ENCODE results near the gene GMEB2. TPM values are rescaled to one million over a fixed set of nuclear protein-coding genes. Genes with fewer than 3 reads are reported as not detected.
"Not testable (repeated sequence)": the region's sequence is repeated elsewhere in the genome, so short reads cannot be mapped to it uniquely, and the experiment has no call there.

GMEB2 gene, protein sequence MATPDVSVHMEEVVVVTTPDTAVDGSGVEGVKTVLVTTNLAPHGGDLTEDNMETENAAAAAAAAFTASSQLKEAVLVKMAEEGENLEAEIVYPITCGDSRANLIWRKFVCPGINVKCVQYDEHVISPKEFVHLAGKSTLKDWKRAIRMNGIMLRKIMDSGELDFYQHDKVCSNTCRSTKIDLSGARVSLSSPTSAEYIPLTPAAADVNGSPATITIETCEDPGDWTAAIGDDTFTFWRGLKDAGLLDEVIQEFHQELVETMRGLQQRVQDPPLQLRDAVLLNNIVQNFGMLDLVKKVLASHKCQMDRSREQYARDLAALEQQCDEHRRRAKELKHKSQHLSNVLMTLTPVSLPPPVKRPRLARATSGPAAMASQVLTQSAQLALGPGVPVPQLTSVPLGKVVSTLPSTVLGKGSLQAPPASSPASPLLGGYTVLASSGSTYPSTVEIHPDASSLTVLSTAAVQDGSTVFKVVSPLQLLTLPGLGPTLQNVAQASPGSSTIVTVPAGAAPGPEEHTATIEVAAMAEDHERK
- total RNA-seq, result 1 to 10 TPM; 3.2 to 7.0 (median 5.1) TPM
- long read RNA-seq, result 0 reads

DNA sequence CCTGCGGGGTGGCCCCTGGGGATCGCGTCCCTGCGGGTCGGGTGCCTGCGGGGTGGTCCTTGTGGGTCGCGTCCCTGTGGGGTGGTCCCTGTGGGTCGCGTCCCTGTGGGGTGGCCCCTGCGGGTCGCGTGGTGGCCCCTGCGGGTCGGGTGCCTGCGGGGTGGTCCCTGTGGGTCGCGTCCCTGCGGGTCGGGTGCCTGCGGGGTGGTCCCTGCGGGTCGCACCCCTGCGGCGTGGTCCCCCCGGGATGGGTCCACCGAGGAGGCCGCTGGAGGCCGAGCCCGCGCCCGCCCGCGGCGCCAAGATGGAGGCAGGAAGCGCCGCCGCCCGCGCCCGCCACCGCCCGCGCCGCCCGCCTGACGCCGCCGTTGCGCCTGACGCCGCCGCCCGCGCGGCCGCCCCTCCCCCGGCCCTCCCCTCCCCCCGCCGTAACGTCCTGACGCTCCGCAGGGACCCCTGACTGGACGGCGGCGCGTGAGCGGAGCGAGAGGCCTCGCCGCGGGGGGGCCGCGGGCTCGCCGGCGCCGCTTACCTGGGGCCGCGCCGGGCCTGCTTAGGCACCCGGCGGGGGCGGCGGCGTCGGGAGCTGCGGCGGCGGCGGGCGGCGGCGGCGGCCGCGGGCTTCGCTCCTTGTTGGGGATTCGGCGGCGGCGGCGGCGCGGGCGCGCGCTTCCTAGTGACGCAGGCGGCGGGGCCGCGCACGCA is at the start of gene GMEB2:
GMEB2 (minus strand) TSS at position 678 of the 705 bp plus-strand sequence. CDS start 7,704 bp downstream, outside the sequence.
- Histone ChIP-seq H3K4me1 (peaks cover 0 to 11% (median 0%) of the 10 kb centered on the region in 4 donors), H3K27me3 (no peaks in the 10 kb centered on the region), H3K36me3 (no peaks in the 10 kb centered on the region), H3K27ac (peak within 1 kb of the TSS; percentile 87 to 94 (median 93)), H3K4me3 (peak within 1 kb of the TSS; percentile 96 to 98 (median 97)), H3K9me3 (no peaks in the 10 kb centered on the region)
- TF ChIP-seq, protein P1, sequence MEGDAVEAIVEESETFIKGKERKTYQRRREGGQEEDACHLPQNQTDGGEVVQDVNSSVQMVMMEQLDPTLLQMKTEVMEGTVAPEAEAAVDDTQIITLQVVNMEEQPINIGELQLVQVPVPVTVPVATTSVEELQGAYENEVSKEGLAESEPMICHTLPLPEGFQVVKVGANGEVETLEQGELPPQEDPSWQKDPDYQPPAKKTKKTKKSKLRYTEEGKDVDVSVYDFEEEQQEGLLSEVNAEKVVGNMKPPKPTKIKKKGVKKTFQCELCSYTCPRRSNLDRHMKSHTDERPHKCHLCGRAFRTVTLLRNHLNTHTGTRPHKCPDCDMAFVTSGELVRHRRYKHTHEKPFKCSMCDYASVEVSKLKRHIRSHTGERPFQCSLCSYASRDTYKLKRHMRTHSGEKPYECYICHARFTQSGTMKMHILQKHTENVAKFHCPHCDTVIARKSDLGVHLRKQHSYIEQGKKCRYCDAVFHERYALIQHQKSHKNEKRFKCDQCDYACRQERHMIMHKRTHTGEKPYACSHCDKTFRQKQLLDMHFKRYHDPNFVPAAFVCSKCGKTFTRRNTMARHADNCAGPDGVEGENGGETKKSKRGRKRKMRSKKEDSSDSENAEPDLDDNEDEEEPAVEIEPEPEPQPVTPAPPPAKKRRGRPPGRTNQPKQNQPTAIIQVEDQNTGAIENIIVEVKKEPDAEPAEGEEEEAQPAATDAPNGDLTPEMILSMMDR (IDR thresholded peaks at IDR 0.05), result no peak
- TF ChIP-seq POLR2A (IDR thresholded peaks at IDR 0.05), result no peak
- intact Hi-C loops (cut with DNase I), result no loop called here
- ATAC-seq (peak; percentile 36 to 45 (median 41)), DNase-seq (peak; percentile 79 to 81 (median 80))
- no CpG with 5 or more reads among the region's 114 CpGs for WGBS (ENCODE audit: insufficient coverage, low coverage, low lambda C conversion rate, missing lambda C conversion rate)

DNA sequence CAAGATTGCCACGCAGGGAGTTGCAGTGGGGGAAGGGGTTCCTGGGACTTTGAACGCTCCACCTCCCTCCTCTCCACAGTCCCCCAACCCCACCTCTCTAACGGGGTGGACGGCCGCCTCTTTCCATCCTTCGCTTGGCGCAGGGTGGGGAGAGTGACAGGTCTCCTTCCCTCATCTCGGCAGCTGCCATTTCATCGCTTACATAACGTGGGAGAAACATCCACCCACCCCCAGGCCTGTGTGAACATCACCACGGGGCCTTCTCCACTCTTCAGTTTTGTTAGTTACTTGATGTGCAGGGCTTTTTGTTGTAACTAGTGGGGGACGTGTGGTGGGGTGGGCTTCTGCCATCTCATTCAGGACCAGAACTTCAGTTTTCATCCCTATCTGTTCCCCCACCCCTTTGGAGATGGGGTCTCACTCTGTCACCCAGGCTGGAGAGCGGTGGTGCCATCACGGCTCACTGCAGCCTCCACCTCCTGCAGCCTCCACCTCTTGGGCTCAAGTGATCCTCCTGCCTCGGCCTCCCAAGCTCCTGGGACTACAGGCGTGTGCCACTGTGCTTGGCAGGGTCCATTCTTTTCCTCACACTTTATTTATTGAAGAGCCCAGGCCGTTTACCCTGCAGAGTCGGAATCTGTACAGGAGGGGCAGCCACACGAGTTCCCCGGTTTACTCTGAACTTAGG is 48.9 kb upstream of the GMEB2 start:
- ATAC-seq, result no peak
- Histone ChIP-seq H3K9me3 (no peaks in the 10 kb centered on the region), H3K4me1 (no peaks in the 10 kb centered on the region), H3K27me3 (no peaks in the 10 kb centered on the region), H3K4me3 (no peak overlapping the region), H3K36me3 (peaks cover 0 to 6% (median 0%) of the 10 kb centered on the region in 4 donors), H3K27ac (no peak overlapping the region)
- intact Hi-C loops (cut with DNase I), result no loop called here
- no peak for DNase-seq
- TF ChIP-seq POLR2A (IDR thresholded peaks at IDR 0.05), result no peak
- TF ChIP-seq, protein P1 (IDR thresholded peaks at IDR 0.05), result no peak
- WGBS (ENCODE audit: insufficient coverage, low coverage, low lambda C conversion rate, missing lambda C conversion rate), result 97% methylated on average over 4 of the region's 20 CpGs

DNA sequence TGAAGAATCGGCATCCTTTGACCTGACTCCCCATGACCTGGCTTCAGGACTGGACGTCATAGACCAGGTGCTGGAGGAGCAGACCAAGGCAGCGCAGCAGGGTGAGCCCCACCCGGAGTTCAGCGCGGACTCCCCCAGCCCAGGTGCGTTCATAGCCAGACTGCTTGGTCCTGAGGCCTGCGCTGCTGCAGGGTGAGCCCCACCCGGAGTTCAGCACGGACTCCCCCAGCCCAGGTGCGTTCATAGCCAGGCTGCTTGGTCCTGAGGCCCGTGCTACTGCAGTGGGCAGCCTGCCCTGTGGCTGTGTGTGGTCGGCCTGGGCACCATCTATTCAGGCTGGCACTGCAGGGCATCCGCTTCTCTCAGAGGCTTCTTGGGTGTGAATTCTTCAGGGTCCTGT is 47.0 kb upstream of the GMEB2 start:
- TF ChIP-seq, protein P1 (IDR thresholded peaks at IDR 0.05), result no peak
- no peak for TF ChIP-seq POLR2A (IDR thresholded peaks at IDR 0.05)
- no peak for ATAC-seq

DNA sequence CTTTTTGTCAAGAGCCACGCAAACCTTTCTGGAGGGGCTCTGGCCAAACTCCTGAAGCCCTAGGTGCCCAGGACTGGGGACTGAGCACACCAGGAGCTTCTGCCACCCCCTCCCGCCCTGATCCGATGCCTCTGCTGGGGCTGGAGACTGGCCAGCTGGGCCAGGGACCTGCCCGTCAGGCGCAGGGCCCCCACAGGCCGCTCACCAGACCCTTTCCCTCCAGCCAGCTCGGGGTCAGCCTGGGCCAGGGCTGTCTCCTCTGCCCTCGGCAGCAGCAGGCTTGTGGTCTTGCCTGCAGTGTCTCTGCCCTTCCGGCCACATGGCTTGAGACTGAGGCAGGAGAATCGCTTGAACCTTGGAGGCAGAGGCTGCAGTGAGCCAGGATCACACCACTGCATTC is 45.8 kb upstream of the GMEB2 start:
- ATAC-seq (peak in 2 of 4 donors; percentile 33 to 46), DNase-seq (no peak)
- H3K4me1 ChIP-seq, result no peaks in the 10 kb centered on the region
- peaks cover 0 to 6% (median under 1%) of the 10 kb centered on the region in 4 donors for H3K36me3 ChIP-seq
- 93% methylated on average over 3 of the region's 10 CpGs for WGBS (ENCODE audit: insufficient coverage, low coverage, low lambda C conversion rate, missing lambda C conversion rate)
- H3K4me3 ChIP-seq, result no peak overlapping the region
- H3K27me3 ChIP-seq, result no peaks in the 10 kb centered on the region
- intact Hi-C loops (cut with DNase I), result no loop called here
- no peak for TF ChIP-seq POLR2A (IDR thresholded peaks at IDR 0.05)
- TF ChIP-seq, protein P1 (IDR thresholded peaks at IDR 0.05), result no peak
- no peak overlapping the region for H3K27ac ChIP-seq
- no peaks in the 10 kb centered on the region for H3K9me3 ChIP-seq

More for the DNA sequence above, 47.0 kb upstream of the GMEB2 start:
- H3K9me3 ChIP-seq, result no peaks in the 10 kb centered on the region
- H3K4me1 ChIP-seq, result no peaks in the 10 kb centered on the region
- no peak overlapping the region for H3K4me3 ChIP-seq
- H3K36me3 ChIP-seq, result peaks cover 0 to 6% (median 0%) of the 10 kb centered on the region in 4 donors
- WGBS (ENCODE audit: insufficient coverage, low coverage, low lambda C conversion rate, missing lambda C conversion rate), result 100% methylated on average over 1 of the region's 14 CpGs
- DNase-seq, result no peak
- intact Hi-C loops (cut with DNase I), result no loop called here
- H3K27ac ChIP-seq, result no peak overlapping the region
- no peaks in the 10 kb centered on the region for H3K27me3 ChIP-seq

DNA sequence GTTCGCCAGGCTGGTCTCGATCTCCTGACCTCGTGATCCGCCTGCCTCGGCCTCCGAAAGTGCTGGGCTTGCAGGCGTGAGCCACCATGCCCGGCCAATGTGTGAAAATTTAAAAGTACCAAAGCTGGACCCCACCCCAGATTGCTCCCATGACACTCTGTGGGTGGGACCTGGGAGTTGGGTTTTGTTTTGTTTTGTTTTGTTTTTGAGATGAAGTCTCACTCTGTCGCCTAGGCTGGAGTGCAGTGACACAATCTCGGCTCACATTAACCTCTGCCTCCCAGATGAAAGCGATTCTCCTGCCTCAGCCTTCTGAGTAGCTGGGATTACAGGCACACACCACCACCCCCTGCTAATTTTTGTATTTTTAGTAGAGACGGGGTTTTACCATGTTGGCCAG is 44.8 kb upstream of the GMEB2 start:
- H3K27me3 ChIP-seq; DNase-seq; H3K9me3 ChIP-seq; H3K4me1 ChIP-seq; H3K27ac ChIP-seq; H3K4me3 ChIP-seq; H3K36me3 ChIP-seq; ATAC-seq; intact Hi-C loops (cut with DNase I): not testable (repeated sequence)
- WGBS (ENCODE audit: insufficient coverage, low coverage, low lambda C conversion rate, missing lambda C conversion rate), result 92% methylated on average over 11 of the region's 12 CpGs

Measured in right lobe of liver (tissue), 6 donors.